Esophagus squamous epithelium (tissue), 4 donors: ENCODE data around the gene CENPU.

Experiments
- POLR2A ChIP-seq, 4 donors: fragments of 450-650 bp; IDR thresholded peaks; one replicate each; pipeline ENCODE4 v1.6.1; 2017; ENCODE audit warnings: antibody characterized with exemption in 4 of 4, mild to moderate bottlenecking in 4 of 4, moderate library complexity in 3 of 4
- TF ChIP-seq, protein P1 (sequence below), 6 experiments: fragments of 450-650 bp in 4 of 6; fragments of 200-600 bp in 2 of 6; sonication (generic) in 2 of 6; IDR thresholded peaks; one replicate each; pipeline ENCODE4 v1.5.1; 2016 to 2019; ENCODE audit warnings: antibody characterized with exemption in 6 of 6, mild to moderate bottlenecking in 4 of 6, moderate library complexity in 4 of 6

- TF ChIP-seq POLR2A (IDR thresholded peaks at IDR 0.05), result no peak
- TF ChIP-seq, protein P1, sequence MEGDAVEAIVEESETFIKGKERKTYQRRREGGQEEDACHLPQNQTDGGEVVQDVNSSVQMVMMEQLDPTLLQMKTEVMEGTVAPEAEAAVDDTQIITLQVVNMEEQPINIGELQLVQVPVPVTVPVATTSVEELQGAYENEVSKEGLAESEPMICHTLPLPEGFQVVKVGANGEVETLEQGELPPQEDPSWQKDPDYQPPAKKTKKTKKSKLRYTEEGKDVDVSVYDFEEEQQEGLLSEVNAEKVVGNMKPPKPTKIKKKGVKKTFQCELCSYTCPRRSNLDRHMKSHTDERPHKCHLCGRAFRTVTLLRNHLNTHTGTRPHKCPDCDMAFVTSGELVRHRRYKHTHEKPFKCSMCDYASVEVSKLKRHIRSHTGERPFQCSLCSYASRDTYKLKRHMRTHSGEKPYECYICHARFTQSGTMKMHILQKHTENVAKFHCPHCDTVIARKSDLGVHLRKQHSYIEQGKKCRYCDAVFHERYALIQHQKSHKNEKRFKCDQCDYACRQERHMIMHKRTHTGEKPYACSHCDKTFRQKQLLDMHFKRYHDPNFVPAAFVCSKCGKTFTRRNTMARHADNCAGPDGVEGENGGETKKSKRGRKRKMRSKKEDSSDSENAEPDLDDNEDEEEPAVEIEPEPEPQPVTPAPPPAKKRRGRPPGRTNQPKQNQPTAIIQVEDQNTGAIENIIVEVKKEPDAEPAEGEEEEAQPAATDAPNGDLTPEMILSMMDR (IDR thresholded peaks at IDR 0.05), result no peak
These were observed 87.8 kb downstream of the CENPU start for GRCh38 chr4:184645904-184646610.
